NCI-H82 treated with DMSO at 0.1 percent for 48 hours (cell line): ENCODE measurements around the gene MTG2.
"Not testable (repeated sequence)": the region's sequence is repeated elsewhere in the genome, so short reads cannot be mapped to it uniquely, and the experiment has no call there.

ENCODE experiments used
- DNase-seq: peaks from one replicate; lab custom pipeline; 2025; ENCODE audit not compliant: unreplicated experiment; lab: John Stamatoyannopoulos, UW

Gene MTG2

GRCh38 chr20:62143957-62144825, 38.6 kb upstream of the MTG2 start:
- DNase-seq: no peak

GRCh38 chr20:62145688-62146018, 37.2 kb upstream of the MTG2 start:
- DNase-seq: no peak

- no peak for DNase-seq
Measured at GRCh38 chr20:62146019-62146755, 36.6 kb upstream of the MTG2 start.

- no peak for DNase-seq
Measured at GRCh38 chr20:62147125-62147524, 35.7 kb upstream of the MTG2 start.

- no peak for DNase-seq
Measured at GRCh38 chr20:62147528-62147927, 35.3 kb upstream of the MTG2 start.

- DNase-seq: not testable (repeated sequence)
Measured at GRCh38 chr20:62148383-62148782, 34.4 kb upstream of the MTG2 start.

GRCh38 chr20:62148908-62149314, 33.9 kb upstream of the MTG2 start:
- DNase-seq: no peak

GRCh38 chr20:62149532-62150309, 33.1 kb upstream of the MTG2 start:
- no peak for DNase-seq

- DNase-seq: no peak
Measured at GRCh38 chr20:62150310-62150575, 32.6 kb upstream of the MTG2 start.

- DNase-seq: no peak
Measured at GRCh38 chr20:62151225-62151624, 31.6 kb upstream of the MTG2 start.

- no peak for DNase-seq
Measured at GRCh38 chr20:62151835-62152364, 30.9 kb upstream of the MTG2 start.

- no peak for DNase-seq
Measured at GRCh38 chr20:62155428-62156253, 27.2 kb upstream of the MTG2 start.

GRCh38 chr20:62156254-62156556, 26.6 kb upstream of the MTG2 start:
- DNase-seq: no peak

- peak; percentile 10 for DNase-seq
Measured at GRCh38 chr20:62156592-62157386, 26.0 kb upstream of the MTG2 start.

GRCh38 chr20:62157387-62158087, 25.3 kb upstream of the MTG2 start:
- no peak for DNase-seq

GRCh38 chr20:62158088-62158400, 24.8 kb upstream of the MTG2 start:
- DNase-seq: no peak

GRCh38 chr20:62158541-62158940, 24.3 kb upstream of the MTG2 start:
- no peak for DNase-seq

GRCh38 chr20:62159052-62159451, 23.8 kb upstream of the MTG2 start:
- DNase-seq: no peak

- no peak for DNase-seq
Measured at GRCh38 chr20:62159839-62160238, 23.0 kb upstream of the MTG2 start.

GRCh38 chr20:62160253-62160652, 22.6 kb upstream of the MTG2 start:
- DNase-seq: no peak
